ENCODE measurements around the gene TMPO. TPM values are rescaled to one million over a fixed set of nuclear protein-coding genes. Genes with fewer than 3 reads are reported as not detected.
A peak's percentile ranks its signal among the peaks of the same experiment; 100 is the strongest.
"Not testable (repeated sequence)": the region's sequence is repeated elsewhere in the genome, so short reads cannot be mapped to it uniquely, and the experiment has no call there.

The TMPO gene
- total RNA-seq, 2 donors from 2014 or later: 268 to 285 TPM

- Mint-ChIP-seq H3K4me1 (peaks cover 5% of the 10 kb centered on the region), H3K36me3 (ENCODE audit: low read depth) (peaks cover 100% of the 10 kb centered on the region), H3K27me3 (no peaks in the 10 kb centered on the region), H3K27ac (no peak overlapping the region), H3K9me3 (no peaks in the 10 kb centered on the region), H3K4me3 (no peak overlapping the region)
- ATAC-seq (replicated peaks): peak; percentile 35
Observed at GRCh38 chr12:98532687-98533304, 17.4 kb downstream of the TMPO start.

- Mint-ChIP-seq H3K4me1 (peaks cover 5% of the 10 kb centered on the region), H3K4me3 (no peak overlapping the region), H3K27ac (no peak overlapping the region), H3K9me3 (no peaks in the 10 kb centered on the region), H3K27me3 (no peaks in the 10 kb centered on the region), H3K36me3 (ENCODE audit: low read depth) (peaks cover 100% of the 10 kb centered on the region)
- no peak for ATAC-seq (replicated peaks)
Observed at GRCh38 chr12:98533723-98534251, 18.4 kb downstream of the TMPO start.

GRCh38 chr12:98538031-98538430 lies 22.6 kb downstream of the TMPO start:
- no peak overlapping the region for H3K4me3 Mint-ChIP-seq
- H3K9me3 Mint-ChIP-seq: no peaks in the 10 kb centered on the region
- no peak overlapping the region for H3K27ac Mint-ChIP-seq
- ATAC-seq (replicated peaks): no peak
- H3K4me1 Mint-ChIP-seq: peaks cover 9% of the 10 kb centered on the region
- no peaks in the 10 kb centered on the region for H3K27me3 Mint-ChIP-seq
- H3K36me3 Mint-ChIP-seq (ENCODE audit: low read depth): peaks cover 100% of the 10 kb centered on the region

- Mint-ChIP-seq H3K4me1 (peaks cover 4% of the 10 kb centered on the region), H3K36me3 (ENCODE audit: low read depth) (peaks cover 100% of the 10 kb centered on the region), H3K27ac (no peak overlapping the region), H3K27me3 (no peaks in the 10 kb centered on the region), H3K4me3 (no peak overlapping the region), H3K9me3 (no peaks in the 10 kb centered on the region)
- ATAC-seq (replicated peaks): no peak
Observed at GRCh38 chr12:98543701-98544100, 28.3 kb downstream of the TMPO start.

DNA sequence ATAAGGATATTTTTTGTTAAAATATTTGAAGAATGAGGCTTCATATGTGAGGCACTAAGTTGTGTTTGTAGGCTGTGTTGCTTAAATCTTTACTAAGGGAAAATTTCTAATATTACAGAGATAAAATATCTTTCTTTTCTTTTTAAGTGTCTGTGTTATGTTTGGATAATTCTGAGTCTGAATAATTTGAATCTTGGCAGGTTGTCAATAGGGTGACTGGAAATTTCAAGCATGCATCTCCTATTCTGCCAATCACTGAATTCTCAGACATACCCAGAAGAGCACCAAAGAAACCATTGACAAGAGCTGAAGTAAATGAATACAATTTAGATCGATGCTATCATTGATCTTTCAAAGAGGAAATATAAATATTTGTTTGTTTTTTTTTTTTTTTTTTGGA lies 29.4 kb downstream of the TMPO start:
- Mint-ChIP-seq H3K4me1 (peaks cover 4% of the 10 kb centered on the region), H3K27me3 (no peaks in the 10 kb centered on the region), H3K9me3 (no peaks in the 10 kb centered on the region), H3K36me3 (ENCODE audit: low read depth) (peaks cover 100% of the 10 kb centered on the region), H3K27ac (no peak overlapping the region), H3K4me3 (no peak overlapping the region)
- no peak for ATAC-seq (replicated peaks)

DNA sequence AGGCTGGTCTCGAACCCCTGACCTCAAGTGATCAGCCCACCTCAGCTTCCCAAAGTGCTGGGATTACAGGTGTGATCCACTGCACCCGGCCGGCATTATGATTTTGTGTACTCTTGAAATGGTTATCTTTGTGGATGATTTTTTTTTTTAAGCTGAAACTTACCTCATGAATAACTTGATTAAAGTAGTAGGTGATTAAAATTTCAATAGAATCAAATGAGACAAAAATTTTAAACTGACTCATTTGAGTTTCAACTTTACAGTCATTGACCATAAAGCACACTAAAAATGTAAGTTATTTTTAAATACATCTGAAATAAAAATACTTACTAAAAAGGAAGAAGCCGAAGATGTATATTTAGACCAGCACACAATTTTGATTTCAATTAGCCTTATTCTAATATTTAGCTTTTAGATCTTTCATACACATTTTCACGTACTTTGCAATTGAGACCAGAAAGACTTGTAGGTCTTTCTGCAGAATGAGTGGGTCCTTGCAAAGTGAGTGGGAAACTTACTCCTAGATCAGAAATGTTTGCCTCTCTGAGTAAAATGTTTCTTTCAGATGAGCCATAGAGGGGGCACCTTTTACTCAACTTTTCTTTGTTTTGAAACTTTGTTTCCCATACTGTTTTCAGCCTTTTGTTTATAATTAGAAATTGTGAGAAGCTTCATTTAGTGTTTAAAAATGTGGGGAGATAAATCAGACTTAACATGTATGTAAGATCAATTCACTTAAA lies 34.2 kb downstream of the TMPO start:
- peak; percentile 43 for ATAC-seq (replicated peaks)
- peaks cover 77% of the 10 kb centered on the region for H3K36me3 Mint-ChIP-seq (ENCODE audit: low read depth)
- no peak overlapping the region for H3K4me3 Mint-ChIP-seq
- no peaks in the 10 kb centered on the region for H3K9me3 Mint-ChIP-seq
- H3K27ac Mint-ChIP-seq: no peak overlapping the region
- peaks cover 4% of the 10 kb centered on the region for H3K4me1 Mint-ChIP-seq
- no peaks in the 10 kb centered on the region for H3K27me3 Mint-ChIP-seq

- ATAC-seq (replicated peaks): no peak
- no peaks in the 10 kb centered on the region for H3K27me3 Mint-ChIP-seq
- no peak overlapping the region for H3K27ac Mint-ChIP-seq
- H3K4me1 Mint-ChIP-seq: peaks cover 4% of the 10 kb centered on the region
- no peaks in the 10 kb centered on the region for H3K9me3 Mint-ChIP-seq
- no peak overlapping the region for H3K4me3 Mint-ChIP-seq
- H3K36me3 Mint-ChIP-seq (ENCODE audit: low read depth): peaks cover 54% of the 10 kb centered on the region
Observed at GRCh38 chr12:98551787-98552186, 36.4 kb downstream of the TMPO start.

DNA sequence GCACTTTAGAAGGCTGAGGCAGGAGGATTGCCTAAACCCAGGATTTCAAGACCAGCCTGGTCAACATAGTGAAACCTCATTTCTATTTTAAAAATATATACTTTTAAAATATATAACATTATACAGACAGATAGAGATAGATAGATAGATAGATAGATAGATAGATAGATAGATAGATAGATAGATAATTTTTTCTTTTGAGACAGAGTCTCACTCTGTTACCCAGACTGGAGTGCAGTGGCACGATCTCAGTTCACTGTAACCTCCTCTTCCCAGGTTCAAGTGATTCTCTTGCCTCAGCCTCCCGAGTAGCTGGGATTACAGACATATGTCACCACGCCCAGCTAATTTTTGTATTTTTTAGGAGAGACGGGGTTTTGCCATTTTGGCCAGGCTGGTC lies 42.7 kb downstream of the TMPO start:
- not testable (repeated sequence) for H3K36me3 Mint-ChIP-seq (ENCODE audit: low read depth); ATAC-seq (replicated peaks)

DNA sequence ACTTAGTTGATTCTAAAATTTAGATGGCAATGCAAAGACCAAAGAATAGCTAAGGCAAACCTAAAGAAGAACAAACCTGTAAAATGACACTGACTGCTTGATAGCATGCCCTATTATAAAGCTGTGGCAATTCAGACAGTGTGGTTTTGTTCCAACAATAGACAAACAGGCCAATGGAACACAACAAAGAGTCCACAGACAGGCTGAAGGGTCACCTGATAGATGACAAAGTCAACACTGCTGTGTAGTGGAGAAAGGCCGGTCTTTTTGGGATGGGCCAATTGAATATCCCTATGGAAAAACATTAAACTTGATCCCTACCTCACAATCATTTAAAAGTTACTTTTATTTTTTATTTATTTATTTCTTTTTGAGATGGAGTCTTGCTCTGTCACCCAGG lies 44.3 kb downstream of the TMPO start:
- H3K27ac Mint-ChIP-seq: no peak overlapping the region
- ATAC-seq (replicated peaks): no peak
- no peaks in the 10 kb centered on the region for H3K9me3 Mint-ChIP-seq
- no peak overlapping the region for H3K4me3 Mint-ChIP-seq
- no peaks in the 10 kb centered on the region for H3K36me3 Mint-ChIP-seq (ENCODE audit: low read depth)
- H3K27me3 Mint-ChIP-seq: no peaks in the 10 kb centered on the region
- H3K4me1 Mint-ChIP-seq: no peaks in the 10 kb centered on the region

More for the DNA sequence above, 42.7 kb downstream of the TMPO start:
- H3K27ac Mint-ChIP-seq, H3K4me3 Mint-ChIP-seq, H3K9me3 Mint-ChIP-seq, H3K27me3 Mint-ChIP-seq, H3K4me1 Mint-ChIP-seq: not testable (repeated sequence)

- no peak overlapping the region for H3K27ac Mint-ChIP-seq
- no peak for ATAC-seq (replicated peaks)
- no peaks in the 10 kb centered on the region for H3K27me3 Mint-ChIP-seq
- H3K4me1 Mint-ChIP-seq: no peaks in the 10 kb centered on the region
- H3K4me3 Mint-ChIP-seq: no peak overlapping the region
- no peaks in the 10 kb centered on the region for H3K36me3 Mint-ChIP-seq (ENCODE audit: low read depth)
- no peaks in the 10 kb centered on the region for H3K9me3 Mint-ChIP-seq
Observed at GRCh38 chr12:98561846-98562245, 46.5 kb downstream of the TMPO start.

GRCh38 chr12:98572010-98572409 lies 56.6 kb downstream of the TMPO start:
- H3K9me3 Mint-ChIP-seq: no peaks in the 10 kb centered on the region
- H3K4me1 Mint-ChIP-seq: no peaks in the 10 kb centered on the region
- H3K27ac Mint-ChIP-seq: no peak overlapping the region
- H3K27me3 Mint-ChIP-seq: no peaks in the 10 kb centered on the region
- no peak for ATAC-seq (replicated peaks)
- H3K36me3 Mint-ChIP-seq (ENCODE audit: low read depth): no peaks in the 10 kb centered on the region
- no peak overlapping the region for H3K4me3 Mint-ChIP-seq

GRCh38 chr12:98574110-98574509 lies 58.7 kb downstream of the TMPO start:
- H3K4me3 Mint-ChIP-seq: no peak overlapping the region
- no peak for ATAC-seq (replicated peaks)
- no peak overlapping the region for H3K27ac Mint-ChIP-seq
- H3K4me1 Mint-ChIP-seq: no peaks in the 10 kb centered on the region
- H3K9me3 Mint-ChIP-seq: no peaks in the 10 kb centered on the region
- H3K27me3 Mint-ChIP-seq: no peaks in the 10 kb centered on the region
- no peaks in the 10 kb centered on the region for H3K36me3 Mint-ChIP-seq (ENCODE audit: low read depth)

DNA sequence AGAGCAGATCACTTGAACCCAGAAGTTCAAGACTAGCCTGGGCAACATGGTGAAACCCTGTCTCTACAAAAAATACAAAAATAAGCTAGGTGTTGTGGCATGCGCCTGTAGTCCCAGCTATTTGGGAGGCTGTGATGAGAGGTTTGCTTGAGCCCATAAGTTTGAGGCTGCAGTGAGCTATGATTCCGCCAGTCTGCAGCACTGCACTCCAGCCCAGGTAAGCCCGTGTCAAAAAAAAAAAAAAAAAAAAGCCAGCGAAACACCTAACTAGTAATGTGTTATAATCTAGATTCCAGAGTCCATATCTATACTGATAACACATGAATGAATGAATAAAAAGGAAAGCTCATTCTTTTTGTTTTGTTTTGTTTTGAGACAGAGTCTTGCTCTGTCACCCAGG lies 59.6 kb downstream of the TMPO start:
- Mint-ChIP-seq H3K27me3 (peaks cover 4% of the 10 kb centered on the region), H3K27ac (no peak overlapping the region), H3K9me3 (no peaks in the 10 kb centered on the region), H3K4me3 (no peak overlapping the region), H3K4me1 (peaks cover 4% of the 10 kb centered on the region), H3K36me3 (ENCODE audit: low read depth) (no peaks in the 10 kb centered on the region)
- no peak for ATAC-seq (replicated peaks)

DNA sequence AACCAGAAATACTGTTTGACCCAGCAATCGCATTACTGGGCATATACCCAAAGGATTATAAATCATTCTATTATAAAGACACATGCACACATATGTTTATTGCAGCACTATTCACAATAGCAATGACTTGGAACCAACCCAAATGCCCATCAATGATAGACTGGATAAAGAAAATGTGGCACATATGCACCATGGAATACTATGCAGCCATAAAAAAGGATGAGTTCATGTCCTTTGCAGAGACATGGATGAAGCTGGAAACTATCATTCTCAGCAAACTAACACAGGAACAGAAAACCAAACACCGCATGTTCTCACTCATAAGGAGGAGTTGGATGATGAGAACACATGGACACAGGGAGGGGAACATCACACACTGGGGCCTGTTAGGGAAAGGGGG lies 61.4 kb downstream of the TMPO start:
- not testable (repeated sequence) for H3K9me3 Mint-ChIP-seq; H3K4me3 Mint-ChIP-seq; ATAC-seq (replicated peaks); H3K4me1 Mint-ChIP-seq; H3K27me3 Mint-ChIP-seq; H3K36me3 Mint-ChIP-seq (ENCODE audit: low read depth); H3K27ac Mint-ChIP-seq

GRCh38 chr12:98578392-98578791 lies 63.0 kb downstream of the TMPO start:
- peaks cover 5% of the 10 kb centered on the region for H3K4me1 Mint-ChIP-seq
- H3K9me3 Mint-ChIP-seq: no peaks in the 10 kb centered on the region
- H3K27ac Mint-ChIP-seq: no peak overlapping the region
- H3K36me3 Mint-ChIP-seq (ENCODE audit: low read depth): no peaks in the 10 kb centered on the region
- H3K4me3 Mint-ChIP-seq: no peak overlapping the region
- no peak for ATAC-seq (replicated peaks)
- H3K27me3 Mint-ChIP-seq: peaks cover 4% of the 10 kb centered on the region

All from activated T-helper 17 cell treated with anti-CD3 and anti-CD28 coated beads, Interleukin-2, amount 50 U/mL, for 72 hours (primary cell).